K562 treated with DMSO at 1 percent for 12 hours (cell line): Measurements from ENCODE around the gene PARP9. TPM values are rescaled to one million over a fixed set of nuclear protein-coding genes. Genes with fewer than 3 reads are reported as not detected.

ENCODE experiments used
- total RNA-seq: library from RNA; unstranded; fragments of 300-600 nt; gene quantifications from 2 replicates; pipeline ENCODE4 v1.2.3, GENCODE V29; 2022; ENCODE audit not compliant: insufficient read depth

The PARP9 gene
- 4.0 and 7.8 TPM in 2 replicates for total RNA-seq

GRCh38 chr3:122564155-122564912 lies at the start of gene PARP9, which contains the start of gene DTX3L:
TSS of gene PARP9 (minus strand) at chr3:122564300. CDS start at chr3:122559620, 4,680 bp downstream.
TSS of gene DTX3L (plus strand) at chr3:122564338. CDS start at chr3:122564427, 89 bp downstream.

GRCh38 chr3:122577409-122578031 lies 13.4 kb upstream of the PARP9 start, which contains the start of gene PARP15:
TSS of gene PARP15 (plus strand) at chr3:122577650. CDS start at chr3:122577668, 18 bp downstream.

GRCh38 chr3:122514123-122515019 lies 49.7 kb downstream of the PARP9 start, which contains the start of gene KPNA1:
TSS of gene KPNA1 (minus strand) at chr3:122514939. CDS start at chr3:122496565, 18,374 bp downstream.

Other genes starting within 250 kb of the PARP9 start
- gene CSTA, start 239.1 kb downstream of the PARP9 start, total RNA-seq = 7.8 and 8.8 TPM in 2 replicates
- 12.4 and 24.3 TPM in 2 replicates for gene MIX23, start 181.1 kb downstream of the PARP9 start, total RNA-seq
- gene FAM162A, start 180.1 kb downstream of the PARP9 start, total RNA-seq = 9.9 and 23.0 TPM in 2 replicates
- 0.96 and 3.2 TPM in 2 replicates for gene WDR5B, start 148.2 kb downstream of the PARP9 start, total RNA-seq
- gene KPNA1, start 49.4 kb downstream of the PARP9 start, total RNA-seq = 5.8 and 20.9 TPM in 2 replicates
- gene DTX3L, start within 50 bp of the PARP9 start, total RNA-seq = 2.3 and 11.3 TPM in 2 replicates
- 0.28 TPM in 1 of 2 replicates, not detected in the other for gene PARP15, start 13.3 kb upstream of the PARP9 start, total RNA-seq
- 5.9 and 23.7 TPM in 2 replicates for gene PARP14, start 116.5 kb upstream of the PARP9 start, total RNA-seq
- gene HSPBAP1, start 229.5 kb upstream of the PARP9 start, total RNA-seq = 1.2 and 7.1 TPM in 2 replicates
- gene SLC49A4, start 230.8 kb upstream of the PARP9 start, total RNA-seq = 0.85 and 2.5 TPM in 2 replicates